ENCODE measurements around the gene PFDN1.

DNA sequence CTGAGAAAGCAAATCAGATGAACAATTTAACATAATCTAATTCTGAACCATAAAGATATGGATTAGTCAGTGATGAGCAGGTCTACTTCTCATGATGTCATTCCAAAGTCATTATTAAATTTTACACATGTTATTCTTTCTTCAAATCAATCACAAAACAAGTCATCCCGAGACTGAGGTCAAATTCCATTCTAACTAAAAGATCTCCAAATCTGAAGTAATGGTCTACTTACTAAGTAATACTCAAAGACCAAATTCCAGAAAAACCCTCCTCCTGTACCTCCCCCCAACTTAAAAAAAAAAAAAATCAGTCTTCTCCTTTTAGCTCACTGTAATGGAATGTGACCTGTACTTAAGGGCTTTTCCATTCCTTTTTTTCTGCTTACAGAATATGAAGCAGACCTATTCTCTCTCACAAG, 4.7 kb downstream of the PFDN1 start:
- TF ChIP-seq CTCF (IDR thresholded peaks at IDR 0.05 in 8 of 11, conservative IDR thresholded peaks at IDR 0.05 in 3 of 11) (no peak), POLR2A (IDR thresholded peaks at IDR 0.05) (no peak)

All from spleen (tissue), 7 donors.